Brain microvascular endothelial cell (primary cell): ENCODE results near the gene TMEM201.

Experiments
- DNase-seq: peaks from one replicate; pipeline ENCODE4 v3.0.0-alpha.2; 2020
- H3K27ac ChIP-seq: fragments of 250-450 bp; sonication (Bioruptor Pico); 2 replicates; pipeline ENCODE4 v1.5.1; 2020; ENCODE audit warnings: mild to moderate bottlenecking, moderate library complexity
- H3K27me3 ChIP-seq: fragments of 250-450 bp; sonication (Bioruptor Pico); replicated peaks from 2 replicates; pipeline ENCODE4 v1.5.1; 2020; ENCODE audit warnings: mild to moderate bottlenecking
- H3K36me3 ChIP-seq: fragments of 250-450 bp; sonication (Bioruptor Pico); replicated peaks from 2 replicates; pipeline ENCODE4 v1.5.1; 2020; ENCODE audit warnings: mild to moderate bottlenecking
- H3K4me3 ChIP-seq: 2 replicates; pipeline ENCODE4 v1.5.1; 2011; ENCODE audit warnings: low read depth, mild to moderate bottlenecking, control low read depth, low read length, moderate library complexity
- CTCF ChIP-seq: IDR thresholded peaks from 2 replicates; pipeline ENCODE4 v1.5.1; 2011; ENCODE audit warnings: low read depth, mild to moderate bottlenecking, moderate library complexity, low read length, control low read depth, inconsistent platforms; ENCODE audit errors: missing control alignments
- in situ Hi-C: cut with HindIII; loops from 2 replicates; pipeline ENCODE4 v1.10.0; 2017; ENCODE audit warnings: low sequenced_read_pairs, low pct_ligation_motif_present

The TMEM201 gene

GRCh38 chr1:9610548-9610947 is 21.8 kb downstream of the TMEM201 start:
- DNase-seq, result no peak
- in situ Hi-C loops, result no loop called here
- Histone ChIP-seq H3K27ac (no peak overlapping the region), H3K36me3 (peaks cover 8% of the 10 kb centered on the region), H3K4me3 (no peak overlapping the region), H3K27me3 (no peaks in the 10 kb centered on the region)
- TF ChIP-seq CTCF, result no peak

- no peak for DNase-seq
- Histone ChIP-seq H3K36me3 (peaks cover 8% of the 10 kb centered on the region), H3K4me3 (no peak overlapping the region), H3K27me3 (no peaks in the 10 kb centered on the region), H3K27ac (no peak overlapping the region)
- in situ Hi-C loops, result no loop called here
- TF ChIP-seq CTCF, result no peak
Observed at GRCh38 chr1:9611716-9612115, 23.0 kb downstream of the TMEM201 start.

GRCh38 chr1:9612162-9612845 is 23.6 kb downstream of the TMEM201 start:
- Histone ChIP-seq H3K27me3 (no peaks in the 10 kb centered on the region), H3K27ac (no peak overlapping the region), H3K36me3 (peaks cover 8% of the 10 kb centered on the region), H3K4me3 (no peak overlapping the region)
- in situ Hi-C loops, result no loop called here
- TF ChIP-seq CTCF, result no peak
- DNase-seq, result no peak

GRCh38 chr1:9612871-9613624 is 24.3 kb downstream of the TMEM201 start:
- H3K27me3 ChIP-seq, result no peaks in the 10 kb centered on the region
- in situ Hi-C loops, result no loop called here
- DNase-seq, result no peak

GRCh38 chr1:9613625-9614299 is 25.1 kb downstream of the TMEM201 start:
- Histone ChIP-seq H3K36me3 (peaks cover 8% of the 10 kb centered on the region), H3K27me3 (no peaks in the 10 kb centered on the region), H3K27ac (no peak overlapping the region), H3K4me3 (no peak overlapping the region)
- no peak for DNase-seq
- in situ Hi-C loops, result no loop called here
- TF ChIP-seq CTCF, result no peak

More at GRCh38 chr1:9612871-9613624, 24.3 kb downstream of the TMEM201 start:
- H3K36me3 ChIP-seq, result peaks cover 8% of the 10 kb centered on the region
- no peak for TF ChIP-seq CTCF
- no peak overlapping the region for H3K27ac ChIP-seq
- H3K4me3 ChIP-seq, result no peak overlapping the region
